GM23338 (cell line): ENCODE measurements around the gene SNX21. TPM values are rescaled to one million over a fixed set of nuclear protein-coding genes. Genes with fewer than 3 reads are reported as not detected.

ENCODE experiments used
- ATAC-seq: fragments of 200-7000 bp; cut with Tn5 transposase; 3 replicates; pipeline ENCODE4 v1.9.1; 2020
- DNase-seq: peaks from one replicate; pipeline ENCODE4 v3.0.0-alpha.2; 2015; ENCODE audit warnings: low spot score
- H2AFZ ChIP-seq: fragments of 200-600 bp; sonication (generic); 2 replicates; pipeline ENCODE4 v1.8.0; 2016; ENCODE audit warnings: antibody characterized with exemption, mild to moderate bottlenecking, moderate library complexity
- H3F3A ChIP-seq: fragments of 200-600 bp; sonication (generic); replicated peaks from 2 replicates; pipeline ENCODE4 v1.8.0; 2017; ENCODE audit warnings: antibody characterized with exemption, mixed run types, low read depth
- H3K27ac ChIP-seq: fragments of 200-600 bp; sonication (generic); 2 replicates; pipeline ENCODE4 v1.6.1; 2016; ENCODE audit warnings: low read depth
- H3K27me3 ChIP-seq: fragments of 200-600 bp; sonication (generic); 2 replicates; pipeline ENCODE4 v1.8.0; 2016; ENCODE audit warnings: mild to moderate bottlenecking, mixed run types, moderate library complexity; ENCODE audit not compliant: insufficient read depth
- H3K36me3 ChIP-seq: fragments of 200-600 bp; sonication (generic); 2 replicates; pipeline ENCODE4 v1.8.0; 2016; ENCODE audit warnings: mild to moderate bottlenecking; ENCODE audit not compliant: insufficient read depth
- H3K4me1 ChIP-seq: fragments of 200-600 bp; sonication (generic); 2 replicates; pipeline ENCODE4 v1.8.0; 2016; ENCODE audit warnings: mild to moderate bottlenecking, moderate library complexity; ENCODE audit not compliant: insufficient read depth
- H3K4me2 ChIP-seq: fragments of 200-600 bp; sonication (generic); 2 replicates; pipeline ENCODE4 v1.7.1; 2017; ENCODE audit warnings: mixed run types
- H3K4me3 ChIP-seq: fragments of 200-600 bp; sonication (generic); 2 replicates; pipeline ENCODE4 v1.6.1; 2016; ENCODE audit warnings: mixed run types
- H3K79me2 ChIP-seq: fragments of 200-600 bp; sonication (generic); replicated peaks from 2 replicates; pipeline ENCODE4 v1.8.0; 2017; ENCODE audit warnings: mild to moderate bottlenecking; ENCODE audit not compliant: insufficient read depth
- H3K9me2 ChIP-seq: fragments of 200-600 bp; sonication (generic); 2 replicates; pipeline ENCODE4 v1.8.0; 2017; ENCODE audit not compliant: insufficient read depth
- H4K20me1 ChIP-seq: fragments of 200-600 bp; sonication (generic); replicated peaks from 2 replicates; pipeline ENCODE4 v1.8.0; 2017; ENCODE audit warnings: mild to moderate bottlenecking; ENCODE audit not compliant: insufficient read depth
- H3K27ac Mint-ChIP-seq: 2 replicates; pipeline ENCODE4 v1.8.0; 2020; ENCODE audit warnings: inconsistent platforms, mild to moderate bottlenecking, moderate library complexity, mixed read lengths
- H3K27me3 Mint-ChIP-seq: 3 replicates; pipeline ENCODE4 v1.8.0; 2022; ENCODE audit warnings: low read depth, mild to moderate bottlenecking, moderate library complexity, mixed read lengths, inconsistent platforms; ENCODE audit not compliant: insufficient read depth, poor library complexity
- H3K36me3 Mint-ChIP-seq: 3 replicates; pipeline ENCODE4 v1.8.0; 2021; ENCODE audit warnings: low read depth, mild to moderate bottlenecking, inconsistent platforms, moderate library complexity, mixed read lengths
- H3K4me1 Mint-ChIP-seq: 3 replicates; pipeline ENCODE4 v1.8.0; 2020; ENCODE audit warnings: mild to moderate bottlenecking, inconsistent platforms, mixed read lengths
- H3K4me3 Mint-ChIP-seq: 3 replicates; pipeline ENCODE4 v1.8.0; 2021; ENCODE audit warnings: moderate library complexity, mild to moderate bottlenecking, inconsistent platforms, mixed read lengths
- H3K9me3 Mint-ChIP-seq: 3 replicates; pipeline ENCODE4 v1.8.0; 2020; ENCODE audit warnings: moderate library complexity, mild to moderate bottlenecking, inconsistent platforms, mixed read lengths
- CREB1 ChIP-seq: fragments of 250-450 bp; sonication (Bioruptor Pico); IDR thresholded peaks from 2 replicates; pipeline ENCODE4 v1.5.0; 2020; ENCODE audit warnings: low read depth, mild to moderate bottlenecking, moderate library complexity
- EZH2 ChIP-seq: fragments of 200-600 bp; sonication (generic); IDR thresholded peaks from one replicate; pipeline ENCODE4 v1.8.0; 2017; ENCODE audit warnings: antibody characterized with exemption, mild to moderate bottlenecking, low read depth; ENCODE audit not compliant: unreplicated experiment
- EZH2phosphoT487 ChIP-seq: fragments of 200-600 bp; sonication (generic); IDR thresholded peaks from one replicate; pipeline ENCODE4 v1.8.1; 2018; ENCODE audit warnings: antibody characterized with exemption; ENCODE audit not compliant: unreplicated experiment
- JUNB ChIP-seq: IDR thresholded peaks from one replicate; pipeline ENCODE4 v1.6.1; 2016; ENCODE audit warnings: antibody characterized with exemption; ENCODE audit not compliant: unreplicated experiment
- POLR2AphosphoS5 ChIP-seq: IDR thresholded peaks from 2 replicates; pipeline ENCODE4 v1.6.1; 2016; ENCODE audit warnings: antibody characterized with exemption, low read depth
- STAT1 ChIP-seq: IDR thresholded peaks from one replicate; pipeline ENCODE4 v1.6.1; 2016; ENCODE audit warnings: antibody characterized with exemption; ENCODE audit not compliant: unreplicated experiment
- ZNF114 ChIP-seq: fragments of 250-450 bp; sonication (Bioruptor Pico); IDR thresholded peaks from 2 replicates; pipeline ENCODE4 v1.5.0; 2020; ENCODE audit warnings: mild to moderate bottlenecking, moderate library complexity
- ZNF331 ChIP-seq: fragments of 250-450 bp; sonication (Bioruptor Pico); IDR thresholded peaks from 2 replicates; pipeline ENCODE4 v1.5.0; 2020; ENCODE audit warnings: low read depth, mild to moderate bottlenecking, moderate library complexity
- polyA plus RNA-seq: library from polyadenylated mRNA; unstranded; fragments of >200 nt; fragmentation: Nextera tagmentation; extraction: Ambion mirVana; gene quantifications from 2 replicates; pipeline ENCODE4 v1.2.1, GENCODE V29; 2016
- total RNA-seq: library from RNA; depleted of rRNA; stranded (reverse); fragments of >200 nt; shearing (Covaris generic); gene quantifications from 2 replicates; pipeline ENCODE4 v1.2.3, GENCODE V29; 2014
- TF ChIP-seq, protein P1 (sequence below): fragments of 250-450 bp; sonication (Bioruptor Pico); IDR thresholded peaks from 2 replicates; pipeline ENCODE4 v1.5.0; 2020; ENCODE audit warnings: mild to moderate bottlenecking, moderate library complexity
- TF ChIP-seq, protein P2 (sequence below): IDR thresholded peaks from one replicate; pipeline ENCODE4 v1.6.1; 2018; ENCODE audit warnings: antibody characterized with exemption; ENCODE audit not compliant: unreplicated experiment
- TF ChIP-seq, protein P3 (sequence below), 2 experiments: fragments of 200-600 bp in 1 of 2; sonication (generic) in 1 of 2; conservative IDR thresholded peaks; 2 replicates each; pipeline versions ENCODE4 v1.5.1 to v1.6.1; 2016 to 2017; ENCODE audit warnings: antibody characterized with exemption in 2 of 2, low read depth in 2 of 2, mild to moderate bottlenecking in 2 of 2, moderate library complexity in 1 of 2

Gene SNX21
- total and polyA plus RNA-seq, 2 experiments from 2014 or later: 13.3 to 31.5 TPM

DNA sequence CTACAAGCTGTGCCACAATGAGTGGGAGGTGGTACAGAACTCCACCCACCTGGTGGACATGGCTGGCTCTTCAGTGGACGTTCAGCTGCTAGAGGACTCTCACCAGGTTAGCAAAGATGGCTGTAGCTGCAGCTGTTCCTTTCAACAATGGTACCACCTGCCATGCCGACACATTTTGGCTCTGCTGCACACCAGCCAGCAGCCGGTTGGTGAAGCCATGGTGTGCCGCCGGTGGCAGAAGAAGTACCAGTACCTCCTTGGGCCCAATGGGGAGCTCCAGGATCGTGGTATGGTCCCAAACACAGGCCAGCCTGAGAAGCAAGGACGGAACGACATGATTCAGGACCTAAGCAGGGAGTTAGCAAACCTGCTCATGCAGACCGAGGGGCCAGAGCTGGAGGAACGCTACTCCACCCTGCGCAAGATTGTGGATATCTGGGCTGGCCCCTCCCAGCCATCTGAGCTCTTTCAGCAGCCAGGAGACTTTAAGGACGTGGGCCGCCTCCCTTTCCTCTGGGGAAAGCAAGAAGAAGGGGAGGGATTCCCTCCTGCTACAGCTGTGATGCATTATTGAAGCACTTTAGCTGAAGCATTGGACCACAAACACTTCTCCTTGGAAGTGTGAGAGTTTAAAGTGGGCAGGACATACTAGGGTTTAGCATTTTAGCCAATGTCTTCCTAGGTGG is 44.6 kb downstream of the SNX21 start (continued):
- TF ChIP-seq, protein P1, sequence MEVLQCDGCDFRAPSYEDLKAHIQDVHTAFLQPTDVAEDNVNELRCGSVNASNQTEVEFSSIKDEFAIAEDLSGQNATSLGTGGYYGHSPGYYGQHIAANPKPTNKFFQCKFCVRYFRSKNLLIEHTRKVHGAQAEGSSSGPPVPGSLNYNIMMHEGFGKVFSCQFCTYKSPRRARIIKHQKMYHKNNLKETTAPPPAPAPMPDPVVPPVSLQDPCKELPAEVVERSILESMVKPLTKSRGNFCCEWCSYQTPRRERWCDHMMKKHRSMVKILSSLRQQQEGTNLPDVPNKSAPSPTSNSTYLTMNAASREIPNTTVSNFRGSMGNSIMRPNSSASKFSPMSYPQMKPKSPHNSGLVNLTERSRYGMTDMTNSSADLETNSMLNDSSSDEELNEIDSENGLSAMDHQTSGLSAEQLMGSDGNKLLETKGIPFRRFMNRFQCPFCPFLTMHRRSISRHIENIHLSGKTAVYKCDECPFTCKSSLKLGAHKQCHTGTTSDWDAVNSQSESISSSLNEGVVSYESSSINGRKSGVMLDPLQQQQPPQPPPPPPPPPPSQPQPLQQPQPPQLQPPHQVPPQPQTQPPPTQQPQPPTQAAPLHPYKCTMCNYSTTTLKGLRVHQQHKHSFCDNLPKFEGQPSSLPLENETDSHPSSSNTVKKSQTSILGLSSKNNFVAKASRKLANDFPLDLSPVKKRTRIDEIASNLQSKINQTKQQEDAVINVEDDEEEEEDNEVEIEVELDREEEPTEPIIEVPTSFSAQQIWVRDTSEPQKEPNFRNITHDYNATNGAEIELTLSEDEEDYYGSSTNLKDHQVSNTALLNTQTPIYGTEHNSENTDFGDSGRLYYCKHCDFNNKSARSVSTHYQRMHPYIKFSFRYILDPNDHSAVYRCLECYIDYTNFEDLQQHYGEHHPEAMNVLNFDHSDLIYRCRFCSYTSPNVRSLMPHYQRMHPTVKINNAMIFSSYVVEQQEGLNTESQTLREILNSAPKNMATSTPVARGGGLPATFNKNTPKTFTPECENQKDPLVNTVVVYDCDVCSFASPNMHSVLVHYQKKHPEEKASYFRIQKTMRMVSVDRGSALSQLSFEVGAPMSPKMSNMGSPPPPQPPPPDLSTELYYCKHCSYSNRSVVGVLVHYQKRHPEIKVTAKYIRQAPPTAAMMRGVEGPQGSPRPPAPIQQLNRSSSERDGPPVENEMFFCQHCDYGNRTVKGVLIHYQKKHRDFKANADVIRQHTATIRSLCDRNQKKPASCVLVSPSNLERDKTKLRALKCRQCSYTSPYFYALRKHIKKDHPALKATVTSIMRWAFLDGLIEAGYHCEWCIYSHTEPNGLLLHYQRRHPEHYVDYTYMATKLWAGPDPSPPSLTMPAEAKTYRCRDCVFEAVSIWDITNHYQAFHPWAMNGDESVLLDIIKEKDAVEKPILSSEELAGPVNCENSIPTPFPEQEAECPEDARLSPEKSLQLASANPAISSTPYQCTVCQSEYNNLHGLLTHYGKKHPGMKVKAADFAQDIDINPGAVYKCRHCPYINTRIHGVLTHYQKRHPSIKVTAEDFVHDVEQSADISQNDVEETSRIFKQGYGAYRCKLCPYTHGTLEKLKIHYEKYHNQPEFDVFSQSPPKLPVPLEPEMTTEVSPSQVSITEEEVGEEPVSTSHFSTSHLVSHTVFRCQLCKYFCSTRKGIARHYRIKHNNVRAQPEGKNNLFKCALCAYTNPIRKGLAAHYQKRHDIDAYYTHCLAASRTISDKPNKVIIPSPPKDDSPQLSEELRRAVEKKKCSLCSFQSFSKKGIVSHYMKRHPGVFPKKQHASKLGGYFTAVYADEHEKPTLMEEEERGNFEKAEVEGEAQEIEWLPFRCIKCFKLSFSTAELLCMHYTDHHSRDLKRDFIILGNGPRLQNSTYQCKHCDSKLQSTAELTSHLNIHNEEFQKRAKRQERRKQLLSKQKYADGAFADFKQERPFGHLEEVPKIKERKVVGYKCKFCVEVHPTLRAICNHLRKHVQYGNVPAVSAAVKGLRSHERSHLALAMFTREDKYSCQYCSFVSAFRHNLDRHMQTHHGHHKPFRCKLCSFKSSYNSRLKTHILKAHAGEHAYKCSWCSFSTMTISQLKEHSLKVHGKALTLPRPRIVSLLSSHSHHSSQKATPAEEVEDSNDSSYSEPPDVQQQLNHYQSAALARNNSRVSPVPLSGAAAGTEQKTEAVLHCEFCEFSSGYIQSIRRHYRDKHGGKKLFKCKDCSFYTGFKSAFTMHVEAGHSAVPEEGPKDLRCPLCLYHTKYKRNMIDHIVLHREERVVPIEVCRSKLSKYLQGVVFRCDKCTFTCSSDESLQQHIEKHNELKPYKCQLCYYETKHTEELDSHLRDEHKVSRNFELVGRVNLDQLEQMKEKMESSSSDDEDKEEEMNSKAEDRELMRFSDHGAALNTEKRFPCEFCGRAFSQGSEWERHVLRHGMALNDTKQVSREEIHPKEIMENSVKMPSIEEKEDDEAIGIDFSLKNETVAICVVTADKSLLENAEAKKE (CRISPR knock-in tag): no peak

DNA sequence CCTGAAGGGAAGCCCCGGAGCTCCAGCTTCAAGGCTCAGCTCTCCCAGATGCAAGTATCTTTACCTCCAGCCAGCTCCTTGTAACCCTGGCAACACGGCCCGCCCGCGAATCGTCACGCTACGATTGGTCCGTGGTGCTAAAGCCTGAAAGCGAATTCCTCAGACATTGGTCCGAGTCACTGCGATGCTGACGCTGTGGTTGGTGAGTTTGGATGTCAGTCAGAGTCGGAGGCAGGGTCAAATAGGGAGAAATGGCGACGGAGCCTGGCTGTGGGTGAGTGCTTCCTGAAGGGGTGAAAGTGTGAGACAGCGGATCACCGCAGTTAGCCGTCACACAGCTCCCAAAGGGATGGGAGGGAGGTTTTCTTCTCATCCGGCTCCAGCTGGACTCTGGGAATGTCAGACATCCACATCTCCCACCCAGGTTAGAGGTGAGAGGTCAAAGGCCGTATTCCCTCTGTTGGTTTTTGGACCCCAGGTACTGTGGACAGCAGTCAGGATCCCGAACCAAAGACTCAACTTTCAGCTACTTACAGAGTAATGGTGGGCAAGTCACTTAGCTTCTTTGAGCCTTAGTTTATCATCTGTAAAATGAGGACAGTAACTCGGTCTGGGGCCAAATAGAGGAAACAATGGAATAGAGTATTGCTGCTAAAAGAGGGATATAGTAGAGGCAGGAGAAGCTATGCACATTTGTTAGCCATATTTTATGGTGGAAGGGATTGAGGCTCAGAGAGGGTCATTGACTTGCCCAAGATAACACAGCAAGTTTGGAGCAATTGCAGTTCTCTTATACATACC is 47.6 kb downstream of the SNX21 start, which contains the start of gene ZSWIM1:
ZSWIM1 (plus strand) TSS at position 240 of the 801 bp plus-strand sequence. CDS start 1,366 bp downstream, outside the sequence.
- Histone ChIP-seq H3K27ac (0 out of 2 replicates have a peak within 1 kb of the TSS, but pooled peaks have one; percentile 1), H3F3A (no peaks in the 10 kb centered on the region), H2AFZ (no peak within 1 kb of the TSS), H3K79me2 (peaks cover 14% of the 10 kb centered on the region), H3K4me3 (peak within 1 kb of the TSS; percentile 69), H4K20me1 (peaks cover 11% of the 10 kb centered on the region), H3K4me2 (peak within 1 kb of the TSS; percentile 90), H3K9me2 (no peaks in the 10 kb centered on the region), H3K27me3 (no peaks in the 10 kb centered on the region), H3K36me3 (no peaks in the 10 kb centered on the region), H3K4me1 (no peaks in the 10 kb centered on the region)
- Mint-ChIP-seq H3K36me3 (peaks cover 29% of the 10 kb centered on the region), H3K9me3 (no peaks in the 10 kb centered on the region), H3K27ac (peak within 1 kb of the TSS; percentile 93), H3K4me3 (peak within 1 kb of the TSS; percentile 95), H3K27me3 (peaks cover 2% of the 10 kb centered on the region), H3K4me1 (peaks cover 8% of the 10 kb centered on the region)
- DNase-seq: peak; percentile 100
- peak; percentile 99 for ATAC-seq
- TF ChIP-seq, protein P2, sequence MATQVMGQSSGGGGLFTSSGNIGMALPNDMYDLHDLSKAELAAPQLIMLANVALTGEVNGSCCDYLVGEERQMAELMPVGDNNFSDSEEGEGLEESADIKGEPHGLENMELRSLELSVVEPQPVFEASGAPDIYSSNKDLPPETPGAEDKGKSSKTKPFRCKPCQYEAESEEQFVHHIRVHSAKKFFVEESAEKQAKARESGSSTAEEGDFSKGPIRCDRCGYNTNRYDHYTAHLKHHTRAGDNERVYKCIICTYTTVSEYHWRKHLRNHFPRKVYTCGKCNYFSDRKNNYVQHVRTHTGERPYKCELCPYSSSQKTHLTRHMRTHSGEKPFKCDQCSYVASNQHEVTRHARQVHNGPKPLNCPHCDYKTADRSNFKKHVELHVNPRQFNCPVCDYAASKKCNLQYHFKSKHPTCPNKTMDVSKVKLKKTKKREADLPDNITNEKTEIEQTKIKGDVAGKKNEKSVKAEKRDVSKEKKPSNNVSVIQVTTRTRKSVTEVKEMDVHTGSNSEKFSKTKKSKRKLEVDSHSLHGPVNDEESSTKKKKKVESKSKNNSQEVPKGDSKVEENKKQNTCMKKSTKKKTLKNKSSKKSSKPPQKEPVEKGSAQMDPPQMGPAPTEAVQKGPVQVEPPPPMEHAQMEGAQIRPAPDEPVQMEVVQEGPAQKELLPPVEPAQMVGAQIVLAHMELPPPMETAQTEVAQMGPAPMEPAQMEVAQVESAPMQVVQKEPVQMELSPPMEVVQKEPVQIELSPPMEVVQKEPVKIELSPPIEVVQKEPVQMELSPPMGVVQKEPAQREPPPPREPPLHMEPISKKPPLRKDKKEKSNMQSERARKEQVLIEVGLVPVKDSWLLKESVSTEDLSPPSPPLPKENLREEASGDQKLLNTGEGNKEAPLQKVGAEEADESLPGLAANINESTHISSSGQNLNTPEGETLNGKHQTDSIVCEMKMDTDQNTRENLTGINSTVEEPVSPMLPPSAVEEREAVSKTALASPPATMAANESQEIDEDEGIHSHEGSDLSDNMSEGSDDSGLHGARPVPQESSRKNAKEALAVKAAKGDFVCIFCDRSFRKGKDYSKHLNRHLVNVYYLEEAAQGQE: peak; percentile 18
- TF ChIP-seq POLR2AphosphoS5: peak; percentile 91
- TF ChIP-seq STAT1: no peak
- no peak for TF ChIP-seq EZH2
- TF ChIP-seq ZNF331 (CRISPR knock-in tag): no peak
- no peak for TF ChIP-seq EZH2phosphoT487
- no peak for TF ChIP-seq ZNF114 (CRISPR knock-in tag)
- TF ChIP-seq CREB1 (CRISPR knock-in tag): peak; percentile 86
- TF ChIP-seq, protein P3, sequence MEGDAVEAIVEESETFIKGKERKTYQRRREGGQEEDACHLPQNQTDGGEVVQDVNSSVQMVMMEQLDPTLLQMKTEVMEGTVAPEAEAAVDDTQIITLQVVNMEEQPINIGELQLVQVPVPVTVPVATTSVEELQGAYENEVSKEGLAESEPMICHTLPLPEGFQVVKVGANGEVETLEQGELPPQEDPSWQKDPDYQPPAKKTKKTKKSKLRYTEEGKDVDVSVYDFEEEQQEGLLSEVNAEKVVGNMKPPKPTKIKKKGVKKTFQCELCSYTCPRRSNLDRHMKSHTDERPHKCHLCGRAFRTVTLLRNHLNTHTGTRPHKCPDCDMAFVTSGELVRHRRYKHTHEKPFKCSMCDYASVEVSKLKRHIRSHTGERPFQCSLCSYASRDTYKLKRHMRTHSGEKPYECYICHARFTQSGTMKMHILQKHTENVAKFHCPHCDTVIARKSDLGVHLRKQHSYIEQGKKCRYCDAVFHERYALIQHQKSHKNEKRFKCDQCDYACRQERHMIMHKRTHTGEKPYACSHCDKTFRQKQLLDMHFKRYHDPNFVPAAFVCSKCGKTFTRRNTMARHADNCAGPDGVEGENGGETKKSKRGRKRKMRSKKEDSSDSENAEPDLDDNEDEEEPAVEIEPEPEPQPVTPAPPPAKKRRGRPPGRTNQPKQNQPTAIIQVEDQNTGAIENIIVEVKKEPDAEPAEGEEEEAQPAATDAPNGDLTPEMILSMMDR (conservative IDR thresholded peaks at IDR 0.05; ENCODE audit: low read depth in 2 of 2): no peak
- no peak for TF ChIP-seq JUNB
